Erythroblast (primary cell): ENCODE results near the gene MYO1B.

Source experiments
- GATA1 ChIP-seq: IDR thresholded peaks from 2 replicates; pipeline ENCODE4 v1.6.1; 2011; ENCODE audit warnings: low read depth, mild to moderate bottlenecking, control low read depth, low read length, moderate library complexity
- POLR2A ChIP-seq: IDR thresholded peaks from 2 replicates; pipeline ENCODE4 v1.6.1; 2011; ENCODE audit warnings: mild to moderate bottlenecking, low read length

GRCh38 chr2:191333911-191334357, 88.7 kb downstream of the MYO1B start:
- no peak for TF ChIP-seq POLR2A
- TF ChIP-seq GATA1: no peak
